OCI-LY3 (cell line): ENCODE data around the gene CORO2B.

Experiments
- H2AFZ ChIP-seq: fragments of 200-600, 300-600 bp; shearing (Covaris generic); 2 replicates; pipeline ENCODE4 v1.6.0; 2014; ENCODE audit warnings: antibody characterized with exemption, low read depth, low read length
- H3K27ac ChIP-seq: fragments of 200-600, 300-600 bp; sonication (generic); 2 replicates; pipeline ENCODE4 v1.5.1; 2014; ENCODE audit warnings: mild to moderate bottlenecking, low read length, moderate library complexity, mixed read lengths
- H3K27me3 ChIP-seq: fragments of 200-600, 300-600 bp; sonication (generic); 2 replicates; pipeline ENCODE4 v1.6.1; 2014; ENCODE audit warnings: low read depth, low read length, mixed read lengths
- H3K36me3 ChIP-seq: fragments of 200-600, 300-600 bp; sonication (generic); replicated peaks from 2 replicates; pipeline ENCODE3; 2014; ENCODE audit warnings: low read depth, low read length, mixed read lengths
- H3K4me1 ChIP-seq: fragments of 300-600, 200-600 bp; sonication (generic); 2 replicates; pipeline ENCODE4 v1.6.1; 2014; ENCODE audit warnings: low read length, mixed read lengths
- H3K4me2 ChIP-seq: fragments of 200-600, 300-600 bp; sonication (generic); 2 replicates; pipeline ENCODE4 v1.6.1; 2014; ENCODE audit warnings: low read length, mixed read lengths
- H3K4me3 ChIP-seq: fragments of 300-600, 200-600 bp; sonication (generic); 2 replicates; pipeline ENCODE4 v1.5.1; 2014; ENCODE audit warnings: antibody characterized with exemption, mild to moderate bottlenecking, low read length, moderate library complexity
- H3K79me2 ChIP-seq: fragments of 300-600, 200-600 bp; shearing (Covaris generic); 2 replicates; pipeline ENCODE4 v1.6.1; 2014; ENCODE audit warnings: mild to moderate bottlenecking, low read length, mixed read lengths
- H3K9ac ChIP-seq: fragments of 300-600, 200-600 bp; shearing (Covaris generic); 2 replicates; pipeline ENCODE4 v1.6.0; 2014; ENCODE audit warnings: mild to moderate bottlenecking, low read length, moderate library complexity
- H3K9me3 ChIP-seq: fragments of 200-600, 300-600 bp; shearing (Covaris generic); 2 replicates; pipeline ENCODE4 v1.6.1; 2014; ENCODE audit warnings: low read length, mixed read lengths; ENCODE audit not compliant: insufficient read depth
- H4K20me1 ChIP-seq: fragments of 200-600, 300-600 bp; sonication (generic); 2 replicates; pipeline ENCODE4 v1.6.1; 2016; ENCODE audit warnings: low read length, mixed read lengths; ENCODE audit not compliant: insufficient read depth
- CTCF ChIP-seq: fragments of 200-600, 300-600 bp; sonication (generic); IDR thresholded peaks from 2 replicates; pipeline ENCODE4 v1.5.1; 2014; ENCODE audit warnings: antibody characterized with exemption, low read length, low read depth
- EZH2phosphoT487 ChIP-seq: fragments of 200-600 bp; shearing (Covaris generic); IDR thresholded peaks from 2 replicates; pipeline ENCODE4 v1.6.1; 2018; ENCODE audit warnings: antibody characterized with exemption, mixed run types, low read depth

Gene CORO2B

GRCh38 chr15:68580026-68580882 is 1.5 kb downstream of the CORO2B start:
- H4K20me1 ChIP-seq: no peaks in the 10 kb centered on the region
- no peaks in the 10 kb centered on the region for H3K4me1 ChIP-seq
- no peak overlapping the region for H3K9ac ChIP-seq
- H3K4me3 ChIP-seq: no peak overlapping the region
- H3K9me3 ChIP-seq: no peaks in the 10 kb centered on the region
- TF ChIP-seq EZH2phosphoT487 (no peak), CTCF (no peak)
- no peaks in the 10 kb centered on the region for H3K79me2 ChIP-seq
- no peak overlapping the region for H3K4me2 ChIP-seq
- H3K27me3 ChIP-seq: no peaks in the 10 kb centered on the region
- H2AFZ ChIP-seq: no peak overlapping the region
- no peak overlapping the region for H3K27ac ChIP-seq
- no peaks in the 10 kb centered on the region for H3K36me3 ChIP-seq

- H3K36me3 ChIP-seq: no peaks in the 10 kb centered on the region
- no peak overlapping the region for H3K4me3 ChIP-seq
- no peaks in the 10 kb centered on the region for H3K9me3 ChIP-seq
- H3K9ac ChIP-seq: no peak overlapping the region
- H3K79me2 ChIP-seq: no peaks in the 10 kb centered on the region
- H3K27me3 ChIP-seq: no peaks in the 10 kb centered on the region
- no peak for TF ChIP-seq EZH2phosphoT487
- TF ChIP-seq CTCF: no peak
- no peak overlapping the region for H3K27ac ChIP-seq
- no peak overlapping the region for H2AFZ ChIP-seq
- H3K4me1 ChIP-seq: no peaks in the 10 kb centered on the region
- no peak overlapping the region for H3K4me2 ChIP-seq
- H4K20me1 ChIP-seq: no peaks in the 10 kb centered on the region
These were observed 2.0 kb downstream of the CORO2B start for GRCh38 chr15:68580883-68581155.

- TF ChIP-seq CTCF: no peak
- no peak for TF ChIP-seq EZH2phosphoT487
- Histone ChIP-seq H3K36me3 (no peaks in the 10 kb centered on the region), H3K4me2 (no peak overlapping the region), H3K9ac (no peak overlapping the region), H3K27me3 (no peaks in the 10 kb centered on the region), H4K20me1 (no peaks in the 10 kb centered on the region), H3K4me3 (no peak overlapping the region), H3K27ac (no peak overlapping the region), H2AFZ (no peak overlapping the region), H3K79me2 (no peaks in the 10 kb centered on the region), H3K4me1 (no peaks in the 10 kb centered on the region), H3K9me3 (no peaks in the 10 kb centered on the region)
These were observed 2.9 kb downstream of the CORO2B start for GRCh38 chr15:68581725-68582124.

GRCh38 chr15:68582236-68582635 is 3.4 kb downstream of the CORO2B start:
- Histone ChIP-seq H3K4me1 (no peaks in the 10 kb centered on the region), H3K9ac (no peak overlapping the region), H3K27ac (no peak overlapping the region), H3K36me3 (no peaks in the 10 kb centered on the region), H3K27me3 (no peaks in the 10 kb centered on the region), H3K4me2 (no peak overlapping the region), H3K9me3 (no peaks in the 10 kb centered on the region), H2AFZ (no peak overlapping the region), H4K20me1 (no peaks in the 10 kb centered on the region), H3K79me2 (no peaks in the 10 kb centered on the region), H3K4me3 (no peak overlapping the region)
- no peak for TF ChIP-seq CTCF
- TF ChIP-seq EZH2phosphoT487: no peak
